Right cardiac atrium (tissue), 5 donors: Measurements from ENCODE around the gene PRPSAP1. TPM values are rescaled to one million over a fixed set of nuclear protein-coding genes. Genes with fewer than 3 reads are reported as not detected.
A peak's percentile ranks its signal among the peaks of the same experiment; 100 is the strongest.

Source experiments
- ATAC-seq, 2 donors: fragments of 200-7000 bp; cut with Tn5 transposase; one replicate each; pipeline versions ENCODE4 v1.8.0 to v1.9.1; 2020; ENCODE audit warnings: moderate library complexity in 2 of 2, mild to moderate bottlenecking in 1 of 2
- DNase-seq, 3 donors: peaks; one replicate each; pipeline ENCODE4 v3.0.0-alpha.2; 2020
- H3K27ac ChIP-seq: one replicate; pipeline ENCODE4 v1.5.1; 2013; ENCODE audit warnings: mild to moderate bottlenecking, low read length, control low read depth, moderate library complexity
- H3K27me3 ChIP-seq: one replicate; pipeline ENCODE4 v1.6.1; 2013; ENCODE audit not compliant: control insufficient read depth, insufficient read depth
- H3K4me1 ChIP-seq: one replicate; pipeline ENCODE4 v1.6.1; 2013; ENCODE audit warnings: low read length; ENCODE audit not compliant: control insufficient read depth, insufficient read depth
- H3K4me3 ChIP-seq: one replicate; pipeline ENCODE4 v1.5.1; 2013; ENCODE audit warnings: low read length, control low read depth
- H3K9me3 ChIP-seq: one replicate; pipeline ENCODE4 v1.6.1; 2013; ENCODE audit warnings: low read length; ENCODE audit not compliant: control insufficient read depth
- WGBS: extraction: QIAGEN DNeasy Blood & Tissue Kit; methylation state at CpG from one replicate; pipeline ENCODE4 v1.1.7; 2013; 5-methylcytosine and 5-hydroxymethylcytosine counted together
- intact Hi-C, 4 donors: fragments of 100-400 bp; cut with DNase I; formaldehyde crosslinking; loops; one replicate each; pipeline versions ENCODE4 v1.11.0 to v1.14.0; 2022 to 2023
- long read RNA-seq, 4 donors: library from polyadenylated mRNA; unstranded; transcript quantifications; one replicate each; pipeline ENCODE4 v2.0.0, GENCODE V29; 2020 to 2021
- polyA plus RNA-seq: library from polyadenylated mRNA; stranded (reverse); fragments of 200-250 nt; gene quantifications from one replicate; pipeline ENCODE4 v1.2.3, GENCODE V29; 2013
- total RNA-seq, 4 donors: library from RNA; stranded (reverse); fragmentation: NEBNext Ultra II Directional; extraction: Animal tissue kit (Norgen Biotek cat#: 25700); gene quantifications; one replicate each; pipeline ENCODE4 v1.2.1, GENCODE V29; 2021
- donor health status: healthy with polysubstance abuse.
- donor health status: DM: no; HTN: yes; CAD: no.
- donor health status: DM: no; HTN: no; CAD: no.
- donor health status: DM: no; HTN: yes; CAD: no; lungs with severe emphysema.
- donor health status: DM: yes; HTN: yes; CAD: no.

Gene PRPSAP1, protein sequence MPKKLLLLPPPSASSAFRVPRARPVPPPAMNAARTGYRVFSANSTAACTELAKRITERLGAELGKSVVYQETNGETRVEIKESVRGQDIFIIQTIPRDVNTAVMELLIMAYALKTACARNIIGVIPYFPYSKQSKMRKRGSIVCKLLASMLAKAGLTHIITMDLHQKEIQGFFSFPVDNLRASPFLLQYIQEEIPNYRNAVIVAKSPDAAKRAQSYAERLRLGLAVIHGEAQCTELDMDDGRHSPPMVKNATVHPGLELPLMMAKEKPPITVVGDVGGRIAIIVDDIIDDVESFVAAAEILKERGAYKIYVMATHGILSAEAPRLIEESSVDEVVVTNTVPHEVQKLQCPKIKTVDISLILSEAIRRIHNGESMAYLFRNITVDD
- total RNA-seq (10 to 100 TPM; 31.9 to 45.3 (median 39.1) TPM), polyA plus RNA-seq (37.4 TPM)
- long read RNA-seq, donor 1, transcript PRPSAP1-206 (10 exons, 3,660 nt), result major isoform, 87 of 98 reads
- long read RNA-seq, donor 1, partial matches to known transcripts, result 2 of 98 reads
- long read RNA-seq, donor 1, other reads (novel, unspliced or antisense), result 9 of 98 reads
- long read RNA-seq, donor 2, transcript PRPSAP1-206 (10 exons, 3,660 nt), result major isoform, 40 of 47 reads
- long read RNA-seq, donor 2, partial matches to known transcripts, result 1 of 47 reads
- long read RNA-seq, donor 2, other reads (novel, unspliced or antisense), result 5 of 47 reads
- long read RNA-seq, donor 3, transcript PRPSAP1-206 (10 exons, 3,660 nt), result major isoform, 164 of 182 reads
- long read RNA-seq, donor 3, partial matches to known transcripts, result 5 of 182 reads
- long read RNA-seq, donor 3, other reads (novel, unspliced or antisense), result 12 of 182 reads
- long read RNA-seq, donor 4, transcript PRPSAP1-206 (10 exons, 3,660 nt), result major isoform, 32 of 37 reads
- long read RNA-seq, donor 4, partial matches to known transcripts, result 1 of 37 reads
- long read RNA-seq, donor 4, other reads (novel, unspliced or antisense), result 4 of 37 reads

DNA sequence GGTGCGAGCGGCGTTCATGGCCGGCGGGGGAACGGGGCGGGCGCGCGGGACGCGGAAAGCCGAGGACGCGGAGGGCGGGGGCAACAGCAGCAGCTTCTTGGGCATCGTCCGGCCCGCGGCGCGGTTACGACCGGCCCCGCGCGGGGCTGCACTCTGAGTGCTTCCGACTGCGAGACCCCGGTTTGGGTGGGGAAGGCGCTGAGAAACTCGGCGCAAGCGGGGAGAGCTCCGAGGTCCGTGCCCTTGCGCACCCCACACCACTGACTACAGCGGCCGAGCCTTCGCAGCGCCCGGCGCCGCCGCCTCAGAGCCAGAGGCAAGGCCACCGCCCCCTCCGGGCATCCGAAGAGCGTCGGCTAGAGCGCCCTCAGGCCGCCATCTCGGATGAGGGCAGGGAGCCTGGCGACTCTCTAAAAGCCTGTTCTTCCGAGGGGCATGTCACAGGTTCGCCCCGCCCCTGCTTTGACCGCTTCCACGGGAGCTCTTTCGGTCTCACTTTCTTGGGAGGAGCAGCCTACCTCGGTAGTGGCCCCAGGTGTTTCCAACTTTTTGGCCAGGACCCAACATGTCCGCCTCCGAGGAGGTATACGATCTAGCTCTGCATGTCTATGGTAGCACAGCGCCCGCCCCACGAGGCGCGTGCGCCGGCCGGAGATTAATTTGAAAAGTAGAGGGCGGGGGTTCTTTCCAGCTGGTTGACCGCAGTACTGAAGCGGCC, at the start of gene PRPSAP1:
Gene PRPSAP1, minus strand, starts transcription at position 318 of the 718 bp plus-strand sequence. Its CDS starts 213 bp downstream, at position 105.
- intact Hi-C loops, result no loop called here
- WGBS, result under 1% methylated on average over 75 of the region's 75 CpGs

DNA sequence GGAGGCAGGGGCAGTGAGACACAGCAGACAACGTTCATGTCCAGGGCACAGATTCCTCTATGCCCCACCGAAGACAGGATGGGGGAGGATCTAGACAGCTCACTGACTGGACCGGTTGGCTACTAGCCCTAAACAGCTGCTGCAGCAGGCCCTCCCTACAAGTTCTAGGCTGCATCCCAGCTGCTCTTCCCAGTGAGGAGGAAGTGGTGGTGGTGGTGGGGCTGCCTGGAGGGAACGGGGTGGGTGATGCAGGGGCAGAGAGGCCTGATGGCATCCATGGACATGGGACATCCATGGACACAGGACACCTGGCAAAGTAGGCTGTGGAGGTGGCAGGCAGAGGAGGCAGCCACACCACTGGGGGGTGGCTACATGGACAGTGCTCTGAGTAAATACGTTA, 49.0 kb upstream of the PRPSAP1 start:
- Histone ChIP-seq H3K27ac (no peak overlapping the region), H3K4me3 (no peak overlapping the region), H3K9me3 (no peaks in the 10 kb centered on the region), H3K4me1 (peaks cover 4% of the 10 kb centered on the region), H3K27me3 (no peaks in the 10 kb centered on the region)
- WGBS, result 66% methylated on average over 5 of the region's 5 CpGs
- intact Hi-C loops, result loop anchor here in 1 of 4 donors (10.0 kb wide), 1 partner anchor 52 kb away; the partner anchor contains the start of gene UBE2O
- DNase-seq (peak in 1 of 3 donors; percentile 23), ATAC-seq (no peak)

More for the DNA sequence above, at the start of gene PRPSAP1:
- peak within 1 kb of the TSS; percentile 85 for H3K4me3 ChIP-seq
- ATAC-seq (peak; percentile 98 to 99), DNase-seq (peak; percentile 89 to 96 (median 93))
- peak within 1 kb of the TSS; percentile 85 for H3K27ac ChIP-seq
- no peaks in the 10 kb centered on the region for H3K27me3 ChIP-seq
- no peaks in the 10 kb centered on the region for H3K9me3 ChIP-seq
- no peaks in the 10 kb centered on the region for H3K4me1 ChIP-seq

DNA sequence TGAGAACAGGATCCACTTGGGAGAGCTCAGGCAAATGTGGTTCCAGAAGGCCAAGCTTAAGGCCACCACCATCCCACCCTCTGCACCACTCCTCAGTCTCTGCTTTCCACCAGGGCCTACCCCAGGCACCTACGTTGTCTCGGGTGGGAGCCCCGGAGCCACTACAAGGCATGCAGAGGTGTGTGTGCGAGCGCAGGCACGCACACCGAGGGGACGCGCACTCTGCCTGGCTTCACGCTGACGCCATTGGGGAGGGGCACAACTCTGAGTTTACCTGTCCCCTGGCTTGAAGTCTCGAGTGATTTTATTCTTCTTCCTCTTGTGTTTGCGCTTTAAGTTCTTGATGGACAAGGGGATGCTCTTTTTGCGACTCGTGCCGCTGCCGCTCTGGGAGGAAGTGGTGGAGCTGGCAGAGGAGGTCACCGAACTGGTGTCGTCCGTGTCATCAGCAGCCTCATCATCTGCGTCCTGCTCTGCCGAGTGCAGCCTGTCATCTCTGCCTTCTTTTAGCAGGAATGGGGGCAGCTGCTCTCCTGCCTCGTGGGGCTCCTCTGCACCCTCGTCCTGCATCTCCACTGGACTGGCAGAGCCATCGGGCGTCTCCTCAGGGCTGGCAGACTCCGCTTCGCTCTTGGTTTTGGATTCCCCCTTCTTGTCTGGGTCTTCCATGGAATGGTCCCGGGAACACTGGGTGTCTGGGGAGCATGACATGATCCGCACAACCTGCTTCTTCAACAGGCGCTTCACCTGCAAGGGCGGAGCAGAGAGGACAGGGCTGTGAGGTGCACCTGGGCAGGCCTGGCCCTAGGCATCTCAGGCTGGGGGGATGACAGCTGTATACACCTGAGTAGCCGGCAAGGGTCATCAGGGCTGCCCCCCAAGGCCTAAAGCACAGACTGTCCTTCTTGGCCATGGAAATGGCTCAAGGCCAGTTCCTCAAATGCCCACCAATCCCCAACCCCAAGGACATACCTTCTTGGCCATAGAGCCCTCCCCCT, 45.8 kb upstream of the PRPSAP1 start:
- Histone ChIP-seq H3K4me1 (no peaks in the 10 kb centered on the region), H3K9me3 (no peaks in the 10 kb centered on the region), H3K27me3 (no peaks in the 10 kb centered on the region), H3K27ac (no peak overlapping the region), H3K4me3 (no peak overlapping the region)
- ATAC-seq (no peak), DNase-seq (peak in 1 of 3 donors; percentile 52)
- WGBS, result 89% methylated on average over 33 of the region's 33 CpGs
- intact Hi-C loops, result loop anchor here (5.0 to 10.0 kb wide), 3 partner anchors 55 to 97 kb away; partner anchors contain the start of genes QRICH2 (in 2 of the 4) and UBE2O (in 1 of the 4)

DNA sequence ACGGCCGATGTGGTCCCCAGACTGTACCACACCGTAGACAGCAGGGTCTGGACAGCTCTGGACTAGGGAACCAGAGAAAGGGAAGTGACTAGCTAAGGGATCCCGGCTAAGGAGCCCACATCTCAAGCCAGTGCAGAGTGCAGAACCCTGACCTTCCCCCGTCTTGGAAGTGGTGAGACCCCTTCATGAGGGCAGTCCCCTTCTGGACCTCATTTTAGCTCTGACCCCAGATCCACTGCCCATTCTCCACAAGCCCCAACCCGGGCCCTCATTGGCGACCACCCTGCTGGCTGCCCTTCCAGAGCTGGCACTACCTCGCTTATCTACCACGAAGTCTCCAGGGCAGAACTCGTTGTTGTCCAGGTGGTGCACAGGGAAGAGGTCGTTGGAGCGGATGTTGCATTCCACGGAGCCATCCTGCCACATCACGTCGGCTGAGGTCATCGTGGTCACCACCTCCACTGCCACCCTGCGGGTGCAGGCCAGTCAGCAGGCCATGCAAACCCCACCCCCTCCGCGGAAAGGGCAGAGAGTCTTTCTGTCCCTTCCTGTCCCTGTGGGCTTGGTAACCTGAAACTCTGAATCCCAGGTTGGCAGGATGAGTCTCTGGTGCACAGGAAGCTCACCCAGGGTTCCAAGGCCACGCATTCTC, 44.9 kb upstream of the PRPSAP1 start:
- 81% methylated on average over 20 of the region's 20 CpGs for WGBS
- H3K9me3 ChIP-seq, result no peaks in the 10 kb centered on the region
- intact Hi-C loops, result loop anchor here (5.0 kb wide), 2 partner anchors 91 to 96 kb away; partner anchors contain the start of gene QRICH2 (in 2 of the 4)
- DNase-seq (peak in 1 of 3 donors; percentile 44), ATAC-seq (peak; percentile 5 to 6)
- H3K27ac ChIP-seq, result no peak overlapping the region
- no peak overlapping the region for H3K4me3 ChIP-seq
- H3K4me1 ChIP-seq, result no peaks in the 10 kb centered on the region
- no peaks in the 10 kb centered on the region for H3K27me3 ChIP-seq

DNA sequence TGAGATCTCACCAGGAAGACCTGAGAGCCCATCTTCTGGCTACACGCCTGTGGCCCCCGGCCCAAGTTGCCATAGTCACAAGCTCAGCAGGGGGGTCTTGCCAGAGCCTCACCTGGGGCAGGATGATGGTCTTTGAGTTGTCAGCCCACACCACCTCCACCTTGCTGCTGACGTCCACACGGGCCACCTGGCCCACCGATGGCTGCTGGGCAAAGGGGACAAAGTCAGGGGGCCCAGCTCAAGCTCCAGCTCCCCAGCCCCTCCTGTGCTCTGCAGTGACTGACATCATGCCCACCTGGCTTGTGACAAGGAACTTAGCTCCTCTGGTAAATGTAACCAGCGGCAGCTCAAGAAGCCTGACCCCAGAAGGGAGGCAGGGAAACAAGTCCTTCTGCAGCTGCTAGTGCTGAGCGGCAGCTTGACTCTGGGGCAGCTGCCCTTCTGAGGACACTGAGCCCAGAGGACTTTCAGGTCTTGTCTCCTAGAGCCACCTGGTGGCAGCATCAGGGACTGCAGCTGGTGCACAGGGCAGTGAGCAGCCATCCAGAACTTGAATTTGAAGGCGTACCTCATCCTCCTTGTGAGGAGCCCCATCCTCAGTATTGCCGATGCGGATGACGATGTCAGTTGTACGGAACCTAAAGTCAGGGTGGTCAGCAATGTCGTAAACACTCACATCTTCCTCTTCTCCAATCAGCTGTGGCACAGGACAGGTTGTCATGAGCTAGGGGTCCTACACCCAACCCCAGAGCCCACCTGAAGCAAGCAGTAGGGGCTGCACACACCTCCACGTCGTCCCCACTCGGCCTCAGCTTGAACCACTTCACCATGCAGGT, 44.2 kb upstream of the PRPSAP1 start:
- ATAC-seq (peak; percentile 76 to 77), DNase-seq (peak; percentile 89 to 97 (median 95))
- Histone ChIP-seq H3K27ac (no peak overlapping the region), H3K27me3 (no peaks in the 10 kb centered on the region), H3K4me3 (no peak overlapping the region), H3K4me1 (no peaks in the 10 kb centered on the region), H3K9me3 (no peaks in the 10 kb centered on the region)
- 50% methylated on average over 16 of the region's 16 CpGs for WGBS
- intact Hi-C loops, result loop anchor here (5.0 kb wide), 2 partner anchors 91 to 96 kb away; partner anchors contain the start of gene QRICH2 (in 2 of the 4)

DNA sequence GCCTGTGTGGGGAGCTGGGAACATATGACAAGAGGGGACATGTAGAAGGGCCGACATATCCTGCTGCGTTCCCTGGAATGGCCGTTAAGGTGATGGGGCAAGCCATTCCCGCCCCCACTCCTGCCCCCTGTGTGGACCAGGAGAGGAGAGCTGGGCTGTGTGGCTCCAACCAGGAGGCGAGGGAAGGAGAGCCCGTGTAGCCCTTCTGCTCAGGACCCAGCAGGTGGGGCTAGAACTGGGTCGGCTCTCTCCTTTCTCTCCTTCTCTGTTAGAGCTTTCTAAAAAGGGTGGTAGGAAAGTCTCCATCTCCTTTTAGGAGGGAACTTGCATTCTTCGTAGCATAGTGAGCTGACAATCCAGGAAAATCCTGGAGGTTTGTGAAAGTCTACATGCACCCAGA, 43.5 kb upstream of the PRPSAP1 start:
- WGBS, result 85% methylated on average over 8 of the region's 8 CpGs
- no peaks in the 10 kb centered on the region for H3K9me3 ChIP-seq
- no peak overlapping the region for H3K4me3 ChIP-seq
- no peaks in the 10 kb centered on the region for H3K4me1 ChIP-seq
- DNase-seq, result peak in 1 of 3 donors; percentile 30
- no peak for ATAC-seq
- intact Hi-C loops, result loop anchor here (5.0 kb wide), 2 partner anchors 90 to 95 kb away; partner anchors contain the start of gene QRICH2 (in 2 of the 4)
- no peak overlapping the region for H3K27ac ChIP-seq
- no peaks in the 10 kb centered on the region for H3K27me3 ChIP-seq

DNA sequence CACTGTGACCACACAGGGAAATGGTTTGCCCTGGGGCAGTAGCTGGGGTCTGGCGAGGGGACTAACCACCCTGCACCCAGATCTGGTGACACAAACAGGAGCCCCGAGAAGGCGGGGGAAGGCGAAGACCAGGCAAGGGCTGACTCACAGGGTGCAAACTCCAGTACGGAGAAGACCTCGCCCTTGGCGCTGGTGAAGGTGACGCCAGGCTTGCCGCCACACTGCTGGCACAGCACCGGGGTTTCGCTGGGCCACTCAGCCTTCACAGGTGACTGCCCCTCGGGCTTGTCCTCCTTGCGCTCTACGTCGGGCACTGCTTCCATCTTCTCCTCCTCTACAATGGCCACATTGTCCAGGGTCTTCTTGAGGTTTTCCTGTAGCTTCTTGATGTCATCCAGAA, 42.3 kb upstream of the PRPSAP1 start:
- H3K27ac ChIP-seq, result no peak overlapping the region
- H3K4me3 ChIP-seq, result no peak overlapping the region
- intact Hi-C loops, result loop anchor here (5.0 kb wide), 2 partner anchors 89 to 94 kb away; partner anchors contain the start of gene QRICH2 (in 2 of the 4)
- no peaks in the 10 kb centered on the region for H3K9me3 ChIP-seq
- H3K27me3 ChIP-seq, result no peaks in the 10 kb centered on the region
- H3K4me1 ChIP-seq, result no peaks in the 10 kb centered on the region
- no peak for ATAC-seq
- 94% methylated on average over 15 of the region's 15 CpGs for WGBS
- peak in 2 of 3 donors; percentile 34 to 55 for DNase-seq

DNA sequence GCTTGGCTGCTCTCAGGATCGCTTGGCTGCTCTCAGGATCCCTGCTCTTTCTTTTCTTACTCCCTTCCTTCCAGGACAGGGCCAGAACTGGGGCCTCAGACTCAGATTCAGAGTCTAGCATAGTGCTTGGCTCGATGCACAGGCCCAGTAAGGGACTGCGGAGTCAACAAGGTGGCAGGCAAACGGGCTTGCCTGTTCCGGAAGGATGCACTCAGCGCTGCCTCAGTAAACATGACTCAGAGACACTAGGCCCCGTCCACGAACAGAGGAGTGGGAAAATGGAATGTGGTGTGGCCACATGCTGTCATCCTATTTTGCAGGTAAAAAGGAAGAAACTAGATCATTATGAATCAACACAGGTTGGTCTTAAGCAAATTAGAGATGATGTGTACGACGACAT, 40.5 kb upstream of the PRPSAP1 start:
- Histone ChIP-seq H3K4me3 (no peak overlapping the region), H3K9me3 (no peaks in the 10 kb centered on the region), H3K27me3 (no peaks in the 10 kb centered on the region), H3K4me1 (no peaks in the 10 kb centered on the region), H3K27ac (no peak overlapping the region)
- DNase-seq (peak in 1 of 3 donors; percentile 14), ATAC-seq (no peak)
- intact Hi-C loops, result loop anchor here in 1 of 4 donors (5.0 kb wide), 1 partner anchor 82 kb away; no protein-coding TSS in a partner anchor
- 90% methylated on average over 10 of the region's 10 CpGs for WGBS
